Neural cell (in vitro differentiated cells): ENCODE data around the gene DCANP1.

Source experiments
- EP300 ChIP-seq: fragments of 450-650 bp; conservative IDR thresholded peaks from 2 replicates; pipeline ENCODE4 v1.6.1; 2014; ENCODE audit warnings: antibody characterized with exemption, mild to moderate bottlenecking, moderate library complexity; ENCODE audit not compliant: poor library complexity, severe bottlenecking
- EZH2 ChIP-seq: fragments of 200-600, 300-800 bp; shearing (Covaris generic), sonication (generic); IDR thresholded peaks from 2 replicates; pipeline ENCODE4 v1.6.1; 2014; ENCODE audit warnings: antibody characterized with exemption, low read length, borderline replicate concordance, mild to moderate bottlenecking; ENCODE audit not compliant: insufficient read depth, poor library complexity, severe bottlenecking
- MXI1 ChIP-seq: fragments of 450-650 bp; conservative IDR thresholded peaks from 2 replicates; pipeline ENCODE4 v1.6.1; 2014; ENCODE audit warnings: antibody characterized with exemption, mild to moderate bottlenecking; ENCODE audit not compliant: poor library complexity, severe bottlenecking
- POLR2AphosphoS5 ChIP-seq: IDR thresholded peaks from 2 replicates; pipeline ENCODE4 v1.6.1; 2012
- RAD21 ChIP-seq: fragments of 450-650 bp; conservative IDR thresholded peaks from 2 replicates; pipeline ENCODE4 v1.6.1; 2014; ENCODE audit warnings: antibody characterized with exemption, mild to moderate bottlenecking, moderate library complexity
- SMC3 ChIP-seq: fragments of 450-650 bp; conservative IDR thresholded peaks from 2 replicates; pipeline ENCODE4 v1.6.1; 2014; ENCODE audit warnings: antibody characterized with exemption, mild to moderate bottlenecking, moderate library complexity; ENCODE audit not compliant: poor library complexity
- TF ChIP-seq, protein P1 (sequence below): fragments of 450-650 bp; IDR thresholded peaks from 2 replicates; pipeline ENCODE4 v1.5.1; 2014; ENCODE audit warnings: antibody characterized with exemption, mild to moderate bottlenecking, moderate library complexity; ENCODE audit not compliant: poor library complexity, severe bottlenecking

DNA sequence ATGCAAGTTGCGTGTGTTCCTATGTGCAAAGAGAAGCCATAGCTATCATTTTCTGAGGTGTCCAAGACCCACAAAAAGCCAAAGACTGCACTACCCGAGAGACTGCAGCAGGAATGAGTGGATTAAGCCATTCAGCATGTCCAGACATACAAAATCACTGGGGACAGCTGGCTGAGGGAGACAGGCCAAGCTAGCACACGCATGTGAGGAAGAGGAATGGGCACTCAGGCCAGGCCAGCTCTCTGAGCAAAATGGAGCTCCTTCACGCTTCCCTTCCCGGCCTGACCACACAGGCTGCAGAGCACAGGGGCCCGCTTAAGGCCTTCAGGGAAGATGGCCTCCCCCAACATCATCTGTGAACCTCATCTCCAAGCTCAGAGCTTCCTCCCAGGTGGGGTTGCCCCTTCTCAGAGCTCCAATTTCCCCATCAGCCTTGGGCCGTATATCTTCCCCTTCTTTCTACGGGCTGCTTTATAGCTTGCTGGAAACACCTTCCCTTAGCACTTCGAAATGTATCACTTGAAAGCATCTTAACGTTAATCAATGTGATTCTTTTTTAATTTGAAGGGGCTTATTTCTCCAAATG lies 8.4 kb downstream of the DCANP1 start:
- TF ChIP-seq POLR2AphosphoS5 (no peak), SMC3 (no peak), EZH2 (no peak), MXI1 (no peak), RAD21 (no peak), EP300 (no peak)
- TF ChIP-seq, protein P1, sequence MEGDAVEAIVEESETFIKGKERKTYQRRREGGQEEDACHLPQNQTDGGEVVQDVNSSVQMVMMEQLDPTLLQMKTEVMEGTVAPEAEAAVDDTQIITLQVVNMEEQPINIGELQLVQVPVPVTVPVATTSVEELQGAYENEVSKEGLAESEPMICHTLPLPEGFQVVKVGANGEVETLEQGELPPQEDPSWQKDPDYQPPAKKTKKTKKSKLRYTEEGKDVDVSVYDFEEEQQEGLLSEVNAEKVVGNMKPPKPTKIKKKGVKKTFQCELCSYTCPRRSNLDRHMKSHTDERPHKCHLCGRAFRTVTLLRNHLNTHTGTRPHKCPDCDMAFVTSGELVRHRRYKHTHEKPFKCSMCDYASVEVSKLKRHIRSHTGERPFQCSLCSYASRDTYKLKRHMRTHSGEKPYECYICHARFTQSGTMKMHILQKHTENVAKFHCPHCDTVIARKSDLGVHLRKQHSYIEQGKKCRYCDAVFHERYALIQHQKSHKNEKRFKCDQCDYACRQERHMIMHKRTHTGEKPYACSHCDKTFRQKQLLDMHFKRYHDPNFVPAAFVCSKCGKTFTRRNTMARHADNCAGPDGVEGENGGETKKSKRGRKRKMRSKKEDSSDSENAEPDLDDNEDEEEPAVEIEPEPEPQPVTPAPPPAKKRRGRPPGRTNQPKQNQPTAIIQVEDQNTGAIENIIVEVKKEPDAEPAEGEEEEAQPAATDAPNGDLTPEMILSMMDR: no peak
